GM12878 (cell line): Measurements from ENCODE around the gene ZNF425. TPM values are rescaled to one million over a fixed set of nuclear protein-coding genes. Genes with fewer than 3 reads are reported as not detected.

Experiments used
- ATAC-seq: fragments of 200-7000 bp; cut with Tn5 transposase; 3 replicates; pipeline ENCODE4 v1.9.1; 2020; ENCODE audit warnings: mild to moderate bottlenecking, moderate library complexity
- BruUV-seq: library from RNA; stranded (reverse); fragments of 400-500 nt; replicated peaks from 2 replicates; lab custom pipeline; 2021; lab: Mats Ljungman, UMichigan
- CTCF ChIA-PET: fragments of 300-600 bp; sonication (Branson Sonifier 250); formaldehyde crosslinking; extraction: SDS; loops from one replicate; lab custom pipeline; 2021; ENCODE audit warnings: inconsistent platforms; lab: Yijun Ruan, JAX
- POLR2A ChIA-PET: fragments of 350-600 bp; formaldehyde crosslinking; extraction: SDS; loops from one replicate; lab custom pipeline; 2021; ENCODE audit warnings: inconsistent platforms; lab: Charles Lee
- RAD21 ChIA-PET: fragments of 300-600 bp; sonication (Branson Sonifier 250); formaldehyde crosslinking; loops from one replicate; lab custom pipeline; 2023; ENCODE audit warnings: antibody characterized with exemption; ENCODE audit not compliant: unreplicated experiment; lab: Charles Lee
- SMC1A ChIA-PET: fragments of 300-600 bp; sonication (Branson Sonifier 250); formaldehyde crosslinking; loops from one replicate; lab custom pipeline; 2023; ENCODE audit not compliant: unreplicated experiment, uncharacterized antibody; lab: Charles Lee
- DNase-seq: peaks from one replicate; pipeline ENCODE4 v3.0.0-alpha.2; 2011; ENCODE audit warnings: low read depth, low spot score
- FAIRE-seq: peaks from 3 replicates; lab custom pipeline; 2011; peaks lifted over from hg19 to GRCh38; lab: Jason Lieb, UNC
- H2AFZ ChIP-seq: 2 replicates; pipeline ENCODE4 v1.6.0; 2011; ENCODE audit warnings: low read depth, low read length, control low read depth; ENCODE audit not compliant: control insufficient read depth
- H3K27ac ChIP-seq: 2 replicates; pipeline ENCODE4 v1.5.1; 2011; ENCODE audit warnings: control low read depth; ENCODE audit not compliant: control insufficient read depth, insufficient read depth
- H3K27me3 ChIP-seq, 2 experiments: replicated peaks in 1 of 2; 2 replicates each; pipeline versions ENCODE4 v1.6.0 to v1.6.1; 2011; ENCODE audit warnings: low read length in 1 of 2; ENCODE audit not compliant: control insufficient read depth in 2 of 2, insufficient read depth in 2 of 2
- H3K36me3 ChIP-seq, 2 experiments: 2 replicates each; pipeline ENCODE4 v1.5.1; 2011; ENCODE audit warnings: low read length in 1 of 2; ENCODE audit not compliant: control insufficient read depth in 2 of 2, insufficient read depth in 2 of 2
- H3K4me1 ChIP-seq: 2 replicates; pipeline ENCODE4 v1.6.1; 2011; ENCODE audit warnings: mild to moderate bottlenecking, low read length, moderate library complexity, mixed read lengths; ENCODE audit not compliant: control insufficient read depth, insufficient read depth
- H3K4me2 ChIP-seq: 2 replicates; pipeline ENCODE4 v1.6.0; 2011; ENCODE audit warnings: control low read depth; ENCODE audit not compliant: control insufficient read depth, insufficient read depth
- H3K4me3 ChIP-seq: fragments of 200-600 bp; sonication (generic); 2 replicates; pipeline ENCODE4 v1.5.1; 2016
- H3K79me2 ChIP-seq: 2 replicates; pipeline ENCODE4 v1.6.0; 2011; ENCODE audit warnings: low read length; ENCODE audit not compliant: control insufficient read depth, insufficient read depth
- H3K9ac ChIP-seq: 2 replicates; pipeline ENCODE4 v1.8.0; 2011; ENCODE audit warnings: low read length, control low read depth, mixed read lengths; ENCODE audit not compliant: control insufficient read depth, insufficient read depth
- H3K9me3 ChIP-seq: replicated peaks from 3 replicates; pipeline ENCODE4 v1.5.1; 2011; ENCODE audit warnings: mild to moderate bottlenecking, low read length; ENCODE audit not compliant: control insufficient read depth, insufficient read depth
- H4K20me1 ChIP-seq: 2 replicates; pipeline ENCODE4 v1.6.0; 2011; ENCODE audit not compliant: control insufficient read depth, insufficient read depth
- BRCA1 ChIP-seq: IDR thresholded peaks from 2 replicates; pipeline ENCODE4 v1.6.1; 2011; ENCODE audit warnings: low read depth, low read length, improper control_type of control experiment
- EGR1 ChIP-seq, 2 experiments: IDR thresholded peaks; 1 replicate in 1 of 2; 2 replicates in 1 of 2; pipeline ENCODE4 v1.6.1; 2011 to 2012; ENCODE audit warnings: low read depth in 2 of 2, low read length in 2 of 2, borderline replicate concordance in 1 of 2, mild to moderate bottlenecking in 1 of 2, moderate library complexity in 1 of 2
- HDAC6 ChIP-seq: fragments of 200-600 bp; sonication (generic); IDR thresholded peaks from one replicate; pipeline ENCODE4 v1.8.0; 2017; ENCODE audit warnings: antibody characterized with exemption; ENCODE audit not compliant: unreplicated experiment
- LARP7 ChIP-seq: fragments of 450-650 bp; IDR thresholded peaks from 2 replicates; pipeline ENCODE4 v1.6.1; 2017; ENCODE audit warnings: mild to moderate bottlenecking
- NFIC ChIP-seq: IDR thresholded peaks from 2 replicates; pipeline ENCODE4 v1.6.1; 2012; ENCODE audit warnings: low read depth, mild to moderate bottlenecking, inconsistent platforms, low read length, moderate library complexity
- NFYB ChIP-seq: IDR thresholded peaks from 2 replicates; pipeline ENCODE4 v1.6.1; 2011; ENCODE audit warnings: low read depth, mild to moderate bottlenecking, low read length, improper control_type of control experiment, moderate library complexity; ENCODE audit not compliant: insufficient read depth
- NR2C1 ChIP-seq: fragments of 450-650 bp; IDR thresholded peaks from 2 replicates; pipeline ENCODE4 v1.6.1; 2017; ENCODE audit warnings: antibody characterized with exemption, mild to moderate bottlenecking, moderate library complexity
- RCOR1 ChIP-seq: conservative IDR thresholded peaks from 2 replicates; pipeline ENCODE4 v1.6.1; 2012; ENCODE audit warnings: low read depth, low read length, improper control_type of control experiment
- SPI1 ChIP-seq: IDR thresholded peaks from 2 replicates; pipeline ENCODE4 v1.6.1; 2011; ENCODE audit warnings: low read depth, mild to moderate bottlenecking, low read length, moderate library complexity, borderline replicate concordance; ENCODE audit not compliant: insufficient read depth
- ZNF622 ChIP-seq: fragments of 450-650 bp; IDR thresholded peaks from 2 replicates; pipeline ENCODE4 v1.6.1; 2017; ENCODE audit warnings: mild to moderate bottlenecking, inconsistent platforms
- WGBS: methylation state at CpG from one replicate; pipeline ENCODE4 v1.1.6; 2016; ENCODE audit warnings: low lambda C conversion rate; ENCODE audit not compliant: insufficient replicate concordance, insufficient coverage; ENCODE audit errors: missing lambda C conversion rate; 5-methylcytosine and 5-hydroxymethylcytosine counted together
- in situ Hi-C: fragments of 300-500 bp; cut with MboI; formaldehyde crosslinking; loops from 9 replicates; pipeline ENCODE4 v1.14.3; 2018; ENCODE audit warnings: mixed read lengths
- intact Hi-C: fragments of 100-400 bp; cut with micrococcal nuclease; formaldehyde crosslinking; loops from one replicate; pipeline ENCODE4 v1.14.2; 2022; ENCODE audit not compliant: unreplicated experiment
- polyA plus RNA-seq, 11 experiments: library from polyadenylated mRNA; depleted of rRNA in 4 of 11; unstranded in 6 of 11; stranded (reverse) in 5 of 11; fragments of >200 nt; fragmentation: Nextera tagmentation in 4 of 11; fragmentation: Illumina TruSeq in 1 of 11; extraction: Ambion mirVana in 4 of 11; extraction: Trizol in 1 of 11; gene quantifications; 1 replicate in 1 of 11; 2 replicates in 10 of 11; pipeline versions ENCODE4 v1.2.1 to v1.2.3, GENCODE V29; 2011 to 2016; ENCODE audit warnings: inconsistent platforms in 2 of 11, missing spikeins in 2 of 11, low read depth in 1 of 11
- total RNA-seq, 4 experiments: library from RNA; depleted of rRNA in 3 of 4; stranded (reverse); fragments of >200 nt in 3 of 4; fragmentation: Illumina TruSeq in 1 of 4; extraction: Trizol in 1 of 4; gene quantifications; 2 replicates each; pipeline versions ENCODE4 v1.2.1 to v1.2.3, GENCODE V29; 2013 to 2021
- TF ChIP-seq, protein P1 (sequence below): IDR thresholded peaks from 2 replicates; pipeline ENCODE4 v1.6.1; 2011; ENCODE audit warnings: low read depth, low read length, improper control_type of control experiment, borderline replicate concordance
- TF ChIP-seq, protein P2 (sequence below): IDR thresholded peaks from 2 replicates; pipeline ENCODE4 v1.6.1; 2012; ENCODE audit warnings: improper control_type of control experiment, low read depth, low read length; ENCODE audit not compliant: insufficient replicate concordance
- TF ChIP-seq, protein P3 (sequence below): fragments of 450-650 bp; IDR thresholded peaks from 2 replicates; pipeline ENCODE4 v1.6.1; 2017; ENCODE audit warnings: mild to moderate bottlenecking, low read depth, inconsistent platforms; ENCODE audit not compliant: poor library complexity, severe bottlenecking

Gene ZNF425
- total and polyA plus RNA-seq, 10 of the 15 experiments (the other 5 are each of a cell fraction or from before 2014, with no cell fraction given), result 0.19 to 1.8 (median 0.91) TPM

DNA sequence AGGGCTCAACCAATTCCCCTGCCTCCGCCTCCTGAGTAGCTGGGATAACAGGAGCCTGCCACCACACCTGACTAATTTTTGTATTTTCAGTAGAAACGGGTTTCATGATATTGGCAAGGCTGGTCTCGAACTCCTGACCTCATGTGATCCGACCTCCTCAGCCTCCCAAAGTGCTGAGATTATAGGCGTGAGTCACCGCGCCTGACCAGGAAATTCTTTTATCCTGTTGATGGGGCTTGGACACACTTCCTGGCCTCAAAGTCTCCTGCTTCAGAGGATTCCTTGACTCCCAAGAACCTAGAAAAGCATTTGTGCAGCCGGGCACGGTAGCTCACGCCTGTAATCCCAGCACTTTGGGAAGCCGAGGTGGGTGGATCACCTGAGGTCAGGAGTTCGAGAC is 16.2 kb downstream of the ZNF425 start:
- Histone ChIP-seq H3K9me3 (no peaks in the 10 kb centered on the region), H3K4me1 (no peaks in the 10 kb centered on the region)
- ChIA-PET POLR2A (no interaction called here), CTCF (no interaction called here)
- TF ChIP-seq ZNF622, result no peak
- TF ChIP-seq RCOR1, result no peak
- no peak for TF ChIP-seq HDAC6
- no peak for TF ChIP-seq NFYB
- TF ChIP-seq EGR1 (IDR thresholded peaks at IDR 0.05; ENCODE audit: borderline replicate concordance in 1 of 2, low read depth in 2 of 2, low read length in 2 of 2), result no peak
- TF ChIP-seq, protein P1, sequence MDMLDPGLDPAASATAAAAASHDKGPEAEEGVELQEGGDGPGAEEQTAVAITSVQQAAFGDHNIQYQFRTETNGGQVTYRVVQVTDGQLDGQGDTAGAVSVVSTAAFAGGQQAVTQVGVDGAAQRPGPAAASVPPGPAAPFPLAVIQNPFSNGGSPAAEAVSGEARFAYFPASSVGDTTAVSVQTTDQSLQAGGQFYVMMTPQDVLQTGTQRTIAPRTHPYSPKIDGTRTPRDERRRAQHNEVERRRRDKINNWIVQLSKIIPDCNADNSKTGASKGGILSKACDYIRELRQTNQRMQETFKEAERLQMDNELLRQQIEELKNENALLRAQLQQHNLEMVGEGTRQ, result no peak
- no peak for TF ChIP-seq SPI1
- TF ChIP-seq, protein P2, sequence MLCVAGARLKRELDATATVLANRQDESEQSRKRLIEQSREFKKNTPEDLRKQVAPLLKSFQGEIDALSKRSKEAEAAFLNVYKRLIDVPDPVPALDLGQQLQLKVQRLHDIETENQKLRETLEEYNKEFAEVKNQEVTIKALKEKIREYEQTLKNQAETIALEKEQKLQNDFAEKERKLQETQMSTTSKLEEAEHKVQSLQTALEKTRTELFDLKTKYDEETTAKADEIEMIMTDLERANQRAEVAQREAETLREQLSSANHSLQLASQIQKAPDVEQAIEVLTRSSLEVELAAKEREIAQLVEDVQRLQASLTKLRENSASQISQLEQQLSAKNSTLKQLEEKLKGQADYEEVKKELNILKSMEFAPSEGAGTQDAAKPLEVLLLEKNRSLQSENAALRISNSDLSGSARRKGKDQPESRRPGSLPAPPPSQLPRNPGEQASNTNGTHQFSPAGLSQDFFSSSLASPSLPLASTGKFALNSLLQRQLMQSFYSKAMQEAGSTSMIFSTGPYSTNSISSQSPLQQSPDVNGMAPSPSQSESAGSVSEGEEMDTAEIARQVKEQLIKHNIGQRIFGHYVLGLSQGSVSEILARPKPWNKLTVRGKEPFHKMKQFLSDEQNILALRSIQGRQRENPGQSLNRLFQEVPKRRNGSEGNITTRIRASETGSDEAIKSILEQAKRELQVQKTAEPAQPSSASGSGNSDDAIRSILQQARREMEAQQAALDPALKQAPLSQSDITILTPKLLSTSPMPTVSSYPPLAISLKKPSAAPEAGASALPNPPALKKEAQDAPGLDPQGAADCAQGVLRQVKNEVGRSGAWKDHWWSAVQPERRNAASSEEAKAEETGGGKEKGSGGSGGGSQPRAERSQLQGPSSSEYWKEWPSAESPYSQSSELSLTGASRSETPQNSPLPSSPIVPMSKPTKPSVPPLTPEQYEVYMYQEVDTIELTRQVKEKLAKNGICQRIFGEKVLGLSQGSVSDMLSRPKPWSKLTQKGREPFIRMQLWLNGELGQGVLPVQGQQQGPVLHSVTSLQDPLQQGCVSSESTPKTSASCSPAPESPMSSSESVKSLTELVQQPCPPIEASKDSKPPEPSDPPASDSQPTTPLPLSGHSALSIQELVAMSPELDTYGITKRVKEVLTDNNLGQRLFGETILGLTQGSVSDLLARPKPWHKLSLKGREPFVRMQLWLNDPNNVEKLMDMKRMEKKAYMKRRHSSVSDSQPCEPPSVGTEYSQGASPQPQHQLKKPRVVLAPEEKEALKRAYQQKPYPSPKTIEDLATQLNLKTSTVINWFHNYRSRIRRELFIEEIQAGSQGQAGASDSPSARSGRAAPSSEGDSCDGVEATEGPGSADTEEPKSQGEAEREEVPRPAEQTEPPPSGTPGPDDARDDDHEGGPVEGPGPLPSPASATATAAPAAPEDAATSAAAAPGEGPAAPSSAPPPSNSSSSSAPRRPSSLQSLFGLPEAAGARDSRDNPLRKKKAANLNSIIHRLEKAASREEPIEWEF, result no peak
- no peak for TF ChIP-seq NFIC
- TF ChIP-seq LARP7, result no peak
- no peak for TF ChIP-seq NR2C1
- TF ChIP-seq, protein P3, sequence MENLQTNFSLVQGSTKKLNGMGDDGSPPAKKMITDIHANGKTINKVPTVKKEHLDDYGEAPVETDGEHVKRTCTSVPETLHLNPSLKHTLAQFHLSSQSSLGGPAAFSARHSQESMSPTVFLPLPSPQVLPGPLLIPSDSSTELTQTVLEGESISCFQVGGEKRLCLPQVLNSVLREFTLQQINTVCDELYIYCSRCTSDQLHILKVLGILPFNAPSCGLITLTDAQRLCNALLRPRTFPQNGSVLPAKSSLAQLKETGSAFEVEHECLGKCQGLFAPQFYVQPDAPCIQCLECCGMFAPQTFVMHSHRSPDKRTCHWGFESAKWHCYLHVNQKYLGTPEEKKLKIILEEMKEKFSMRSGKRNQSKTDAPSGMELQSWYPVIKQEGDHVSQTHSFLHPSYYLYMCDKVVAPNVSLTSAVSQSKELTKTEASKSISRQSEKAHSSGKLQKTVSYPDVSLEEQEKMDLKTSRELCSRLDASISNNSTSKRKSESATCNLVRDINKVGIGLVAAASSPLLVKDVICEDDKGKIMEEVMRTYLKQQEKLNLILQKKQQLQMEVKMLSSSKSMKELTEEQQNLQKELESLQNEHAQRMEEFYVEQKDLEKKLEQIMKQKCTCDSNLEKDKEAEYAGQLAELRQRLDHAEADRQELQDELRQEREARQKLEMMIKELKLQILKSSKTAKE, result no peak
- no peak for TF ChIP-seq BRCA1
- TF ChIP-seq, all 136 proteins: peak for 0
- Histone ChIP-seq H3K4me3 (no peak overlapping the region), H3K27me3 (no peaks in the 10 kb centered on the region), H3K9ac (no peak overlapping the region), H4K20me1 (no peaks in the 10 kb centered on the region), H3K4me2 (no peak overlapping the region), H2AFZ (no peak overlapping the region), H3K36me3 (no peaks in the 10 kb centered on the region), H3K79me2 (no peaks in the 10 kb centered on the region), H3K27ac (no peak overlapping the region)
- DNase-seq (no peak), FAIRE-seq (no peak), ATAC-seq (no peak)
- ChIA-PET RAD21 (no interaction called here), SMC1A (no interaction called here)
- intact Hi-C loops, result no loop called here
- WGBS, result 71% methylated on average over 10 of the region's 12 CpGs
- BruUV-seq, result no TSS peak
- in situ Hi-C loops, result no loop called here
